HepG2 (cell line): ENCODE data around the gene WWC1. TPM values are rescaled to one million over a fixed set of nuclear protein-coding genes. Genes with fewer than 3 reads are reported as not detected.
A peak's percentile ranks its signal among the peaks of the same experiment; 100 is the strongest.

Source experiments
- ARID4A ChIP-seq: sonication (generic); formaldehyde crosslinking; IDR thresholded peaks from 2 replicates; pipeline ENCODE4 v1.5.0; 2020; ENCODE audit warnings: mild to moderate bottlenecking, missing genetic modification reagents, borderline replicate concordance
- DZIP1 ChIP-seq: sonication (generic); formaldehyde crosslinking; IDR thresholded peaks from 2 replicates; pipeline ENCODE4 v1.5.0; 2020; ENCODE audit warnings: mild to moderate bottlenecking, missing genetic modification reagents
- FOXA3 ChIP-seq: IDR thresholded peaks from 2 replicates; pipeline ENCODE4 v1.6.1; 2016; ENCODE audit warnings: missing genetic modification reagents, missing compliant biosample characterization
- GABPA ChIP-seq, 2 experiments: IDR thresholded peaks; 2 replicates each; pipeline ENCODE4 v1.6.1; 2011 to 2016; ENCODE audit warnings: low read depth in 2 of 2, low read length in 1 of 2, missing biosample characterization in 1 of 2, missing genetic modification characterization in 1 of 2
- GATAD1 ChIP-seq: IDR thresholded peaks from 2 replicates; pipeline ENCODE4 v1.6.1; 2016; ENCODE audit warnings: missing genetic modification reagents, missing compliant biosample characterization
- HMG20B ChIP-seq: conservative IDR thresholded peaks from 2 replicates; pipeline ENCODE4 v1.6.1; 2016; ENCODE audit warnings: missing genetic modification reagents, missing compliant biosample characterization
- IKZF1 ChIP-seq: fragments of 450-650 bp; IDR thresholded peaks from 2 replicates; pipeline ENCODE4 v1.7.1; 2016
- MATR3 ChIP-seq: sonication (generic); formaldehyde crosslinking; IDR thresholded peaks from 2 replicates; pipeline ENCODE4 v1.4.0; 2020; ENCODE audit warnings: missing genetic modification reagents
- NFRKB ChIP-seq: fragments of 450-650 bp; IDR thresholded peaks from 2 replicates; pipeline ENCODE4 v1.6.1; 2017
- SAP130 ChIP-seq: IDR thresholded peaks from 2 replicates; pipeline ENCODE4 v1.6.1; 2016; ENCODE audit warnings: low read depth
- TBL1XR1 ChIP-seq: fragments of 150-350 bp; IDR thresholded peaks from 2 replicates; pipeline ENCODE4 v1.6.1; 2014; ENCODE audit warnings: borderline replicate concordance, low read length; ENCODE audit not compliant: partially characterized antibody
- ZBTB21 ChIP-seq: sonication (generic); formaldehyde crosslinking; IDR thresholded peaks from 2 replicates; pipeline ENCODE4 v1.4.0; 2020; ENCODE audit warnings: missing genetic modification reagents
- ZNF205 ChIP-seq: IDR thresholded peaks from 2 replicates; pipeline ENCODE4 v1.6.1; 2018; ENCODE audit warnings: missing biosample characterization, missing genetic modification reagents
- ZNF253 ChIP-seq: sonication (generic); formaldehyde crosslinking; IDR thresholded peaks from 2 replicates; pipeline ENCODE4 v1.8.0; 2022; ENCODE audit warnings: mild to moderate bottlenecking, missing genetic modification reagents, borderline replicate concordance
- ZNF292 ChIP-seq: sonication (generic); formaldehyde crosslinking; IDR thresholded peaks from 2 replicates; pipeline ENCODE4 v1.8.1; 2022; ENCODE audit warnings: mild to moderate bottlenecking, low read depth, missing genetic modification reagents, borderline replicate concordance
- ZNF362 ChIP-seq: sonication (generic); formaldehyde crosslinking; IDR thresholded peaks from 2 replicates; pipeline ENCODE4 v1.4.0; 2020; ENCODE audit warnings: missing genetic modification reagents, mild to moderate bottlenecking, borderline replicate concordance
- ZNF549 ChIP-seq: sonication (generic); formaldehyde crosslinking; IDR thresholded peaks from 2 replicates; pipeline ENCODE4 v1.5.0; 2020; ENCODE audit warnings: missing genetic modification reagents
- ZNF710 ChIP-seq: sonication (generic); formaldehyde crosslinking; IDR thresholded peaks from 2 replicates; pipeline ENCODE4 v1.5.0; 2020; ENCODE audit warnings: mild to moderate bottlenecking, missing genetic modification reagents, borderline replicate concordance
- polyA plus RNA-seq, 8 experiments: library from polyadenylated mRNA; depleted of rRNA in 3 of 8; stranded (reverse) in 7 of 8; unstranded in 1 of 8; fragments of >200 nt; fragmentation: Illumina TruSeq in 4 of 8; extraction: Trizol in 4 of 8; gene quantifications; 2 replicates each; pipeline versions ENCODE4 v1.2.1 to v1.2.3, GENCODE V29; 2011 to 2016; ENCODE audit warnings: low read depth in 4 of 8, missing spikeins in 1 of 8, mixed read lengths in 1 of 8; ENCODE audit not compliant: insufficient read depth in 1 of 8
- total RNA-seq, 5 experiments: library from RNA; depleted of rRNA; stranded (reverse); fragments of >200 nt; fragmentation: Illumina TruSeq; extraction: Trizol; gene quantifications; 2 replicates each; pipeline ENCODE4 v1.2.3, GENCODE V29; 2016; ENCODE audit warnings: low read depth in 1 of 5

Gene WWC1
- total and polyA plus RNA-seq, 2 of the 13 experiments (the other 11 are each of a cell fraction or from before 2014, with no cell fraction given), result 8.3 to 17.9 TPM

- TF ChIP-seq GATAD1 (CRISPR knock-in tag) (peak; percentile 27; the same call in 1 of the 2 replicates), NFRKB (no peak), ZNF362 (CRISPR knock-in tag) (peak; percentile 92), ZNF549 (CRISPR knock-in tag) (no peak), ZBTB21 (peak; percentile 84), DZIP1 (CRISPR knock-in tag) (no peak), HMG20B (0 out of 2 replicates have a peak, but pooled peaks have one; percentile 20), ZNF710 (0 out of 2 replicates have a peak, but pooled peaks have one; percentile 19), ZNF253 (CRISPR knock-in tag) (no peak), GABPA (IDR thresholded peaks at IDR 0.05; ENCODE audit: low read depth, low read length) (no peak), GABPA (CRISPR knock-in tag; IDR thresholded peaks at IDR 0.05; ENCODE audit: low read depth) (0 out of 2 replicates have a peak, but pooled peaks have one; percentile 35), FOXA3 (CRISPR knock-in tag) (peak; percentile 76), ARID4A (0 out of 2 replicates have a peak, but pooled peaks have one; percentile 4), ZNF292 (CRISPR knock-in tag) (0 out of 2 replicates have a peak, but pooled peaks have one; percentile 26), IKZF1 (no peak), MATR3 (CRISPR knock-in tag) (no peak), SAP130 (peak; percentile 67; the same call in 1 of the 2 replicates), ZNF205 (CRISPR knock-in tag) (peak; percentile 27; the same call in 1 of the 2 replicates), TBL1XR1 (no peak)
Observed at GRCh38 chr5:168314735-168315411, 23.4 kb downstream of the WWC1 start (continued).
